GM19372 (cell line): ENCODE results near the gene SLC9A8.
"Not testable (repeated sequence)": the region's sequence is repeated elsewhere in the genome, so short reads cannot be mapped to it uniquely, and the experiment has no call there.

Source experiments
- ATAC-seq: cut with Tn5 transposase; IDR thresholded peaks from one replicate; pipeline ENCODE4 v1.9.1; 2021; ENCODE audit warnings: mild to moderate bottlenecking, low read depth, moderate library complexity; ENCODE audit not compliant: unreplicated experiment

Gene SLC9A8

GRCh38 chr20:49845060-49845459 lies 32.4 kb downstream of the SLC9A8 start:
- ATAC-seq = no peak

- no peak for ATAC-seq
These were observed 33.7 kb downstream of the SLC9A8 start for GRCh38 chr20:49846206-49846807.

GRCh38 chr20:49850463-49851230 lies 38.0 kb downstream of the SLC9A8 start:
- no peak for ATAC-seq

GRCh38 chr20:49851231-49851705 lies 38.6 kb downstream of the SLC9A8 start:
- no peak for ATAC-seq

GRCh38 chr20:49851991-49852390 lies 39.4 kb downstream of the SLC9A8 start:
- ATAC-seq = no peak

- ATAC-seq = no peak
These were observed 40.0 kb downstream of the SLC9A8 start for GRCh38 chr20:49852522-49853080.

GRCh38 chr20:49853640-49854039 lies 41.0 kb downstream of the SLC9A8 start:
- ATAC-seq = no peak

- ATAC-seq = no peak
These were observed 41.7 kb downstream of the SLC9A8 start for GRCh38 chr20:49854190-49854875.

- ATAC-seq = no peak
These were observed 44.3 kb downstream of the SLC9A8 start for GRCh38 chr20:49856904-49857303.

GRCh38 chr20:49858076-49858585 lies 45.5 kb downstream of the SLC9A8 start:
- no peak for ATAC-seq

GRCh38 chr20:49859011-49859410 lies 46.4 kb downstream of the SLC9A8 start:
- ATAC-seq = no peak

- no peak for ATAC-seq
These were observed 47.2 kb downstream of the SLC9A8 start for GRCh38 chr20:49859807-49860206.

GRCh38 chr20:49861232-49861631 lies 48.6 kb downstream of the SLC9A8 start:
- ATAC-seq = not testable (repeated sequence)

GRCh38 chr20:49862607-49863200 lies 50.1 kb downstream of the SLC9A8 start:
- ATAC-seq = no peak

GRCh38 chr20:49863666-49864065 lies 51.0 kb downstream of the SLC9A8 start:
- no peak for ATAC-seq

GRCh38 chr20:49865559-49865958 lies 52.9 kb downstream of the SLC9A8 start:
- ATAC-seq = no peak

GRCh38 chr20:49866051-49866450 lies 53.4 kb downstream of the SLC9A8 start:
- ATAC-seq = no peak

GRCh38 chr20:49867453-49868215 lies 55.0 kb downstream of the SLC9A8 start:
- no peak for ATAC-seq

GRCh38 chr20:49868538-49868937 lies 55.9 kb downstream of the SLC9A8 start:
- no peak for ATAC-seq

- ATAC-seq = no peak
These were observed 56.3 kb downstream of the SLC9A8 start for GRCh38 chr20:49868964-49869363.
